Limb (tissue), 2 donors: ENCODE data around the gene ZFR.
"Not testable (repeated sequence)": the region's sequence is repeated elsewhere in the genome, so short reads cannot be mapped to it uniquely, and the experiment has no call there.

ENCODE experiments used
- DNase-seq, 2 donors: peaks; one replicate each; pipeline ENCODE4 v3.0.0-alpha.2; 2016; ENCODE audit errors: extremely low spot score in 2 of 2

ZFR gene

GRCh38 chr5:32323741-32324140 lies 120.8 kb downstream of the ZFR start:
- no peak for DNase-seq

GRCh38 chr5:32322882-32323281 lies 121.7 kb downstream of the ZFR start:
- no peak for DNase-seq

- DNase-seq: not testable (repeated sequence)
Observed at GRCh38 chr5:32321787-32322186, 122.8 kb downstream of the ZFR start.

GRCh38 chr5:32320576-32320975 lies 124.0 kb downstream of the ZFR start:
- no peak for DNase-seq

GRCh38 chr5:32319926-32320543 lies 124.5 kb downstream of the ZFR start:
- no peak for DNase-seq

GRCh38 chr5:32319392-32319791 lies 125.1 kb downstream of the ZFR start:
- no peak for DNase-seq

- DNase-seq: no peak
Observed at GRCh38 chr5:32317041-32317440, 127.5 kb downstream of the ZFR start.

- no peak for DNase-seq
Observed at GRCh38 chr5:32315221-32316014, 129.1 kb downstream of the ZFR start.

GRCh38 chr5:32314658-32315057 lies 129.9 kb downstream of the ZFR start:
- DNase-seq: no peak

GRCh38 chr5:32314152-32314488 lies 130.4 kb downstream of the ZFR start:
- DNase-seq: not testable (repeated sequence)

- peak; percentile 100 for DNase-seq
Observed at GRCh38 chr5:32312595-32313332, 131.8 kb downstream of the ZFR start, which contains the start of gene MTMR12. TSS of gene MTMR12 (minus strand) at chr5:32312939. CDS start at chr5:32312838, 101 bp downstream.

GRCh38 chr5:32312197-32312594 lies 132.3 kb downstream of the ZFR start:
- DNase-seq: peak; percentile 36 to 81

GRCh38 chr5:32311404-32312196 lies 132.9 kb downstream of the ZFR start:
- DNase-seq: no peak

GRCh38 chr5:32309761-32310160 lies 134.8 kb downstream of the ZFR start:
- no peak for DNase-seq

- DNase-seq: no peak
Observed at GRCh38 chr5:32308946-32309345, 135.6 kb downstream of the ZFR start.

- no peak for DNase-seq
Observed at GRCh38 chr5:32307769-32308194, 136.8 kb downstream of the ZFR start.

GRCh38 chr5:32304622-32305021 lies 139.9 kb downstream of the ZFR start:
- no peak for DNase-seq
